ENCODE results near the gene WNT5A.

The WNT5A gene

DNA sequence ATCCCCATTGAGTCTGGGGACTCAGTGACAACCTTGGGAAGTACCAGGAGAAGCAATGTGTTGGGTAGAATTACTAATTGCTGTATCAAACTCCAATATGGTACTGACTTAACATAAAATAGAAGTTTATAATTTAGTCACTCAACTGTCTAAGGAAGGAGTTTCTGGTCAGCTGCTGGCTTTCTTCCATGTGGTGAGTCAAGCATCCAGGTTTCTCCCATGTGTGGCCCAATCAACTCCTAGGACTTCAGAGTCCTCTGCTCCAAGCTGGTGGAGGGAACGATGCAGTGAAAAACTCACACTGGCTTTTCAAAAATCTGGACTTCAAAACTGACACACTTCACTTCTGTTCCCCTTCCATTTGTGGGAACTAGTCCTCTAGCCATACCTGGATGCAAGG is 25.2 kb downstream of the WNT5A start:
- no peak overlapping the region for H3K4me3 ChIP-seq (ENCODE audit: low read depth, low read length)
- TF ChIP-seq, protein P1, sequence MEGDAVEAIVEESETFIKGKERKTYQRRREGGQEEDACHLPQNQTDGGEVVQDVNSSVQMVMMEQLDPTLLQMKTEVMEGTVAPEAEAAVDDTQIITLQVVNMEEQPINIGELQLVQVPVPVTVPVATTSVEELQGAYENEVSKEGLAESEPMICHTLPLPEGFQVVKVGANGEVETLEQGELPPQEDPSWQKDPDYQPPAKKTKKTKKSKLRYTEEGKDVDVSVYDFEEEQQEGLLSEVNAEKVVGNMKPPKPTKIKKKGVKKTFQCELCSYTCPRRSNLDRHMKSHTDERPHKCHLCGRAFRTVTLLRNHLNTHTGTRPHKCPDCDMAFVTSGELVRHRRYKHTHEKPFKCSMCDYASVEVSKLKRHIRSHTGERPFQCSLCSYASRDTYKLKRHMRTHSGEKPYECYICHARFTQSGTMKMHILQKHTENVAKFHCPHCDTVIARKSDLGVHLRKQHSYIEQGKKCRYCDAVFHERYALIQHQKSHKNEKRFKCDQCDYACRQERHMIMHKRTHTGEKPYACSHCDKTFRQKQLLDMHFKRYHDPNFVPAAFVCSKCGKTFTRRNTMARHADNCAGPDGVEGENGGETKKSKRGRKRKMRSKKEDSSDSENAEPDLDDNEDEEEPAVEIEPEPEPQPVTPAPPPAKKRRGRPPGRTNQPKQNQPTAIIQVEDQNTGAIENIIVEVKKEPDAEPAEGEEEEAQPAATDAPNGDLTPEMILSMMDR (IDR thresholded peaks at IDR 0.05; ENCODE audit: borderline replicate concordance, insufficient read depth, low read depth, low read length) = no peak

DNA sequence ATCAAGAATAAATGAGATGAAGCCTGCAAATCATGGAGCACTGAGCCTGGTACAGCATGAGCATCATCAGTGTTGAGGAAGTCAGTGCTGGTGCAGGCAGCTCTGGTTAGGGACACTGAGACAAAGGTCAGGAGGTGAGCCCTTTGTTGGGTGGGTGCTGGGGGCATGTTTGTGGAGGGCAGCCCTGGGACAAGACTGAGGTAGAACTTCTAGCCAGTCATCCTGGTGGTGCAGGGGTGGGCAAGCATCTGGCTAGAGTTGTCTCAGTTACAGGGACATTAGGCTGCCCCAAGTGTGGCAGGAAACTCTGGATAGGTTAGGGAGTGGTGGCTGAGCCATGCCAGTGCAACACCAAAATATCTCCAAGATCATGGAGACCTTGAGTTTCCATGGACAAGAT is 27.3 kb downstream of the WNT5A start:
- H3K4me3 ChIP-seq (ENCODE audit: low read depth, low read length) = no peak overlapping the region
- TF ChIP-seq, protein P1 (IDR thresholded peaks at IDR 0.05; ENCODE audit: borderline replicate concordance, insufficient read depth, low read depth, low read length) = no peak

DNA sequence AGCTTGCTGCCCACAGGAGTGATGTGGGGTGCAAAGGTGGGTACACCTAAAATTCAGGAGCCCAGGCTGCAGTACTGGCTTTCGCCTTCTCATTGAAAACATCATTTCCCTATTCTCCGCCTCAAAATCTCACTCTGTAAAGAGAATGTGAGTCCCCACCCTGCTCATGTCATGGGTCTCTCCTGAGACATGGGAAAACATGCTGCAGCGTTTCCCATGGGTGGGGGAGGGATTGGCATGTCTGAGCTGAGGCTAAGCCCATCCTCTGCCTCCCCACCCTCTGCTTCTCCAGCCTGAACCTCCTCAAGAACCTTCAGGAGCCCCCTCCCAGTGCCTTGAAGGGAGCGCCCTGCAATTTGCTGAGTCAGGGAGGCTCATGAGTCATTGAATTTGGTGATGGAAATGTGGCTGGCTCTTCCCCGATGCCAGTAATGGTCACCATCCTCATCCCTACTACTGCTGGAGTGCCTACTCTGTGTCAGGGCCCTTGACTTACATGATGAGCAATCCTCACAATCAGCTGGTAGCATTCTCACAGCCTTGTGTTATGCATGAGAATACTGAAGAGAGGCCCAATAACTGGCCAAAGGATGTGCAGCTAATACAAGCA is 28.8 kb downstream of the WNT5A start:
- TF ChIP-seq, protein P1 (IDR thresholded peaks at IDR 0.05; ENCODE audit: borderline replicate concordance, insufficient read depth, low read depth, low read length) = no peak
- H3K4me3 ChIP-seq (ENCODE audit: low read depth, low read length) = no peak overlapping the region

DNA sequence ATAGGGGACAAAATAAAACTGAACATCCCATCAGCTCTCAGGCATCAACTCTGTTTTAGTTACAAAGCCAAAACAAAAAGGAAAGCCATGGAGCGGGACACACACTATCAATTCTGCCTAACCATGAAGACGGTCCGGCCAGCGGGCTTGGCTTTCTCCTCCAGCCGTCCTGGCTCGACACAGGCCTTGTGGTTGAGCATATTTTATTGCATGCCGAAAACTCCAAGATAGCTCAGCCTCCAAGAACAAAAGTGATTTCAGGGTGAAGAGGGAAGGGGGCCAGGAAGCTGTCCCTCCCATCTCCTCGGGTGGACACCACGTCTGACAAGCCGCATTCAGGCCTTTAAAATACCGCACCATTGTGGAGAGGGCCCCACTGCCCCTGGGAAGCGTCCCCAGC is 31.2 kb downstream of the WNT5A start:
- TF ChIP-seq, protein P1 (IDR thresholded peaks at IDR 0.05; ENCODE audit: borderline replicate concordance, insufficient read depth, low read depth, low read length) = no peak
- H3K4me3 ChIP-seq (ENCODE audit: low read depth, low read length) = no peak overlapping the region

DNA sequence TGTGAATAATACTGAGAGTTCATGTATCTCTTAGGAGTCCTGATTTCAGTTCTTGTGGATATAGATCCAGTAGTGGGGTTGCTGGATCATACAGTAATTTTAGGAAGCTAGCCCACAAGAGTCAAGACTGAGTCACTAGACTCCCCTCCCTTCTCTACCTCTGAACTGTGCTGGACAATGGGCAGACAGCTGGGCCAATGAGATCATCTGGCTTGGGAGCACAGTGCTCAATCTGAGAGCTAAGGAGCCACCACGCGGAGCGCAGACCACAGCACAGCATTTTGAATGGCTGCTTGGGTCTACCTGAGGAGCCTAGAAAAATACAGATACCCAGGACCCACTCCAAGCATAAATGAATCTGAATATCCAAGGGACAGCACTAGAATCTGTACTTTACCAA is 32.5 kb downstream of the WNT5A start:
- H3K4me3 ChIP-seq (ENCODE audit: low read depth, low read length) = no peak overlapping the region
- TF ChIP-seq, protein P1 (IDR thresholded peaks at IDR 0.05; ENCODE audit: borderline replicate concordance, insufficient read depth, low read depth, low read length) = no peak

DNA sequence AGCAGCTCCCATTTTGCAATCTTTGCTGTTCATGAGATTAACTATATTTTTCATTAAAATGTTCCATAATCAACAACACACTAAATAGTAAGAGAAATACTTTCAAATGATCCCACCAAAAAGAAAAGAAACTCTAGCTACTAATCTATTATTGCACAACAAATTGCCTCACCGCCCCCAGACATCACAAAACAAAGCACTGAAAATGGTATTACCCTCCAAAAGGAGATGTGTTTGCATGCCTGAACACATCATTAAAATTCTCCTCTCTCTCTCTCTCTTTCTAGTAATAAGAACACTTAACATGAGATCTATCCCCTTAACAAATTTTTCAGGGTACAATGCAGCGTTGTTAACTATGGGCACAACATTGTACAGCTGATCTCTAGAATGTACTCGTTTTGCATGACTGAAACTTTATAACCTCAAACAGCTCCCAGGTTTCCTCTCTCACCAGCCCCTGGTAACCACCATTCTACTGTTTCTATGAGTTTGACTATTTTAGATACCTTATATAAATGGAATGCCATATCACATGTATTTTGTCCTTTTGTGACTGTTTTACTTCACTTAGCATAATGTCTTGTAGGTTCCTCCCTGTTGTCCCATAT is 33.1 kb downstream of the WNT5A start:
- TF ChIP-seq, protein P1 (IDR thresholded peaks at IDR 0.05; ENCODE audit: borderline replicate concordance, insufficient read depth, low read depth, low read length) = no peak
- H3K4me3 ChIP-seq (ENCODE audit: low read depth, low read length) = no peak overlapping the region

DNA sequence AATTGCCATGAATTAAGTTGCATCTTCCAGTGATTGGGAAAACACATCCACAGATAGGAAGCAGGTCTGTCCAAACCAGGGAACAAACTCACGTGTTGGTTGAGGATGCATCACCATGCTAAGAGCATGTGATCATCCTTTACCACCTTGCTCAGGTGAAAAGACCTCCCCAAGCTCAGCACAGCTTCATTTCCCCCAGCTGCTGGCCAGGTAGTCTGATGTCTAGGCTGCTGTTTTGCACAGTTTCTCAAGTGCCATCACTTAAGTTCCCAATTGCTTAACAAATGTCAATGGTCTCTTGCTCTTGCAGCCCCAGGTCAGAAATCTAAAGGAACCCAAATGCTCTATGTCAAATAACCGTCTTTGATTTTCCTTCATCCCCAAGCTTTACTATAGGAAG is 34.2 kb downstream of the WNT5A start:
- no peak overlapping the region for H3K4me3 ChIP-seq (ENCODE audit: low read depth, low read length)
- TF ChIP-seq, protein P1 (IDR thresholded peaks at IDR 0.05; ENCODE audit: borderline replicate concordance, insufficient read depth, low read depth, low read length) = no peak

Data from GM12875 (cell line).